Activated T-helper 1 cell treated with Interleukin-2 at 50 U/mL for 16 hours (primary cell): ENCODE results near the gene YBEY.

Experiments used
- DNase-seq: peaks from one replicate; pipeline ENCODE4 v3.0.0-alpha.2; 2020; ENCODE audit warnings: low read depth

The YBEY gene

GRCh38 chr21:46329796-46330195 lies 43.7 kb downstream of the YBEY start:
- DNase-seq, result no peak

DNA sequence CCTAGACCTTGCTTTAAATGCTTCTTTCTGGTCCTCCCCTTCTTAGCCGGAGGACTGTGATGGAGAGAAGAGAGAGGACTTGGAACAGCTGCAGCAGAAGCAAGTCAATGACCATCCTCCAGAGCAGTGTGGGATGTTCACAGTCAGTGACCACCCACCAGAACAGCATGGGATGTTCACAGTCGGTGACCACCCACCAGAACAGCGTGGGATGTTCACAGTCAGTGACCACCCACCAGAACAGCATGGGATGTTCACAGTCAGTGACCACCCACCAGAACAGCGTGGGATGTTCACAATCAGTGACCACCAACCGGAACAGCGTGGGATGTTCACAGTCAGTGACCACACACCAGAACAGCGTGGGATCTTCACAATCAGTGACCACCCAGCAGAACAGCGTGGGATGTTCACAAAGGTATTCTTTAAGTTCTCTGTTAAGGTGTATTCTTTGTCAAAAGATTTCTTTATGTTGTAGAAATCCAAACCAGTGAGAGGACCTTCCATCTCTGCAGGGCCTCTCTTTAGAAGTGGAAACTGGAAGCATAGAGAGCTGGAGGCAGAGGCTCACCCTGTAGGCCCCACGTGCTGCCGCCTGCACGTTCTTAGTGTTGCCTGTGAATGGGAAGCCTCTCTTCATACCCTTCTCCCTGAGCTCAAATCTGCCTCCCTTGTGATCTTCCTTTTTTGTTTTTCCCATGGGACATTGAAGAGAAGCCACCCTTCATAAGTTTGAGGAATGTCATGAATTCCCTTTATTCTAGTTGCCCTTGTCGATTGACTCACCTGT lies 48.4 kb downstream of the YBEY start:
- DNase-seq, result no peak

GRCh38 chr21:46336603-46337002 lies 50.5 kb downstream of the YBEY start:
- DNase-seq, result no peak

- no peak for DNase-seq
Observed at GRCh38 chr21:46340998-46341397, 54.9 kb downstream of the YBEY start.

- DNase-seq, result no peak
Observed at GRCh38 chr21:46344219-46344915, 58.2 kb downstream of the YBEY start.

DNA sequence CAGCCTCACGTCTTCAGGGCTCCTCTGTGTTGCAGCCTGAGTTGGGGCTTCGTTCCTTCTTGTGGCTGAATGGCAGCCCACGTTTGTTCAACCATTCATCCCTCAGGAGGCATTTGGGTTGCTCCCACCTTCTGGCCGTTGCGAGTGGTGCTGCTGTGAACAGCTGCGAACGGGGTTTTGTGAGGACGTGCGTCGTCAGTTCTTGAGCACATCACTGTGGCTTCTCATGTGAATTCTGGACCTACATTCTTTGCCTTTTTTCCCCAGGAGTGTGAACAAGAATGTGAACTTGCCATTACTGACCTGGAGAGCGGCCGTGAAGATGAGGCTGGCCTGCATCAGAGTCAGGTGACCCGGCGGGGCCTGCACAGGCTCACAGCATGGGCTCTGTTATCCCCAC lies 59.7 kb downstream of the YBEY start:
- no peak for DNase-seq

DNA sequence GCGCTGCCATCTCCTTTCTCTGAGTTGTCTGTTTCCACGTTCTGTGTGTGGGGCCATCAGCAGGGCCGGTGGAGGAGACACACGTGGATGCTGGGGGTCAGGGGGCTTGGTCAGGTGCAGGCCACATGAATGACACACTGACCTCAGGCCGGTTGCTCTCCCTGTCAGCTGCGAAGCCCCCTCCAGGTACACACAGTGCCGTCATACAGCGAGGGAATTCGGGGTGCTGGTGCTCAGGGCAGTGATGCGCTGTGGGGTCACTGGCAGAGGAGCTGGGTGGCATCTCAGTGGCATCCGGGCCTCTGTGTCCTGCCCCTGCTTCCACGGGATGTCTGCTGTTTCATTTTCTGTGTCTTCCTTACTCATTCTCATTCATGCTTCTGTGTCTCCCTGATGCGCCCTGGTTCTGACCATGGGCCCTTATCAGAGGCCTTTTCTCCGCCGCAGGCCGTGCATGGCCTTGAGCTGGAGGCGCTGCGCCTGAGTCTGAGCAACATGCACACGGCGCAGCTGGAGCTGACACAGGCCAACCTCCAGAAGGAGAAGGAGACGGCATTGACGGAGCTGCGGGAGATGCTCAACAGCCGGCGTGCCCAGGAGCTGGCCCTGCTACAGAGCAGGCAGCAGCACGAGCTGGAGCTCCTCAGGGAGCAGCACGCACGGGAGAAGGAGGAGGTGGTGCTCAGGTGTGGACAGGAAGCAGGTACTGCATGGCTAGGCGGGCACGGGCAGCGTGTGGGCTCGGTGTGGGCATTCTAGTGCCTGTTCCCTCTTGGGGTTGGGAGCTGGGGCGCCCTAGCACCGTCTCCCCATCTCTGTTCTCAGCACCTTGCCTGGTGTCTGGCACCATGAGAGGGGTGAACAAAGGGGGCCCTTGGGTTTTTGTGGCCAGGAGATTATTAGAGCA lies 60.4 kb downstream of the YBEY start:
- DNase-seq, result no peak

- no peak for DNase-seq
Observed at GRCh38 chr21:46347203-46347550, 61.0 kb downstream of the YBEY start.
